Measurements from ENCODE around the gene RPL19. TPM values are rescaled to one million over a fixed set of nuclear protein-coding genes. Genes with fewer than 3 reads are reported as not detected.

The RPL19 gene
- total and polyA plus RNA-seq, 2 experiments from 2014 or later = 806 to 1,924 TPM

GRCh38 chr17:39183720-39184119 lies 16.4 kb upstream of the RPL19 start:
- H3K9me3 ChIP-seq (ENCODE audit: low read depth) = no peaks in the 10 kb centered on the region
- TF ChIP-seq, protein P1, sequence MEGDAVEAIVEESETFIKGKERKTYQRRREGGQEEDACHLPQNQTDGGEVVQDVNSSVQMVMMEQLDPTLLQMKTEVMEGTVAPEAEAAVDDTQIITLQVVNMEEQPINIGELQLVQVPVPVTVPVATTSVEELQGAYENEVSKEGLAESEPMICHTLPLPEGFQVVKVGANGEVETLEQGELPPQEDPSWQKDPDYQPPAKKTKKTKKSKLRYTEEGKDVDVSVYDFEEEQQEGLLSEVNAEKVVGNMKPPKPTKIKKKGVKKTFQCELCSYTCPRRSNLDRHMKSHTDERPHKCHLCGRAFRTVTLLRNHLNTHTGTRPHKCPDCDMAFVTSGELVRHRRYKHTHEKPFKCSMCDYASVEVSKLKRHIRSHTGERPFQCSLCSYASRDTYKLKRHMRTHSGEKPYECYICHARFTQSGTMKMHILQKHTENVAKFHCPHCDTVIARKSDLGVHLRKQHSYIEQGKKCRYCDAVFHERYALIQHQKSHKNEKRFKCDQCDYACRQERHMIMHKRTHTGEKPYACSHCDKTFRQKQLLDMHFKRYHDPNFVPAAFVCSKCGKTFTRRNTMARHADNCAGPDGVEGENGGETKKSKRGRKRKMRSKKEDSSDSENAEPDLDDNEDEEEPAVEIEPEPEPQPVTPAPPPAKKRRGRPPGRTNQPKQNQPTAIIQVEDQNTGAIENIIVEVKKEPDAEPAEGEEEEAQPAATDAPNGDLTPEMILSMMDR (IDR thresholded peaks at IDR 0.05; ENCODE audit: poor library complexity) = no peak
- TF ChIP-seq EZH2 (IDR thresholded peaks at IDR 0.05; ENCODE audit: borderline replicate concordance) = no peak
- H3K36me3 ChIP-seq (replicated peaks; ENCODE audit: insufficient read depth, low read depth) = no peaks in the 10 kb centered on the region
- no peak overlapping the region for H3K4me2 ChIP-seq
- no peaks in the 10 kb centered on the region for H4K20me1 ChIP-seq (ENCODE audit: insufficient read depth, poor library complexity, severe bottlenecking)
- no peaks in the 10 kb centered on the region for H3K79me2 ChIP-seq
- no peak for DNase-seq (ENCODE audit: low spot score)
- WGBS (ENCODE audit: low lambda C conversion rate, missing lambda C conversion rate) = 95% methylated on average over 10 of the region's 10 CpGs
- H3K4me3 ChIP-seq = no peak overlapping the region
- no peaks in the 10 kb centered on the region for H3K9me2 ChIP-seq (replicated peaks; ENCODE audit: insufficient read depth)
- H3K27ac ChIP-seq = no peak overlapping the region
- H3K4me1 ChIP-seq (ENCODE audit: insufficient read depth) = no peaks in the 10 kb centered on the region
- no peak overlapping the region for H2AFZ ChIP-seq
- no peaks in the 10 kb centered on the region for H3K27me3 ChIP-seq

GRCh38 chr17:39186481-39187002 lies 13.5 kb upstream of the RPL19 start:
- no peak overlapping the region for H3K27ac ChIP-seq
- no peaks in the 10 kb centered on the region for H3K9me3 ChIP-seq (ENCODE audit: low read depth)
- H3K36me3 ChIP-seq (replicated peaks; ENCODE audit: insufficient read depth, low read depth) = no peaks in the 10 kb centered on the region

DNA sequence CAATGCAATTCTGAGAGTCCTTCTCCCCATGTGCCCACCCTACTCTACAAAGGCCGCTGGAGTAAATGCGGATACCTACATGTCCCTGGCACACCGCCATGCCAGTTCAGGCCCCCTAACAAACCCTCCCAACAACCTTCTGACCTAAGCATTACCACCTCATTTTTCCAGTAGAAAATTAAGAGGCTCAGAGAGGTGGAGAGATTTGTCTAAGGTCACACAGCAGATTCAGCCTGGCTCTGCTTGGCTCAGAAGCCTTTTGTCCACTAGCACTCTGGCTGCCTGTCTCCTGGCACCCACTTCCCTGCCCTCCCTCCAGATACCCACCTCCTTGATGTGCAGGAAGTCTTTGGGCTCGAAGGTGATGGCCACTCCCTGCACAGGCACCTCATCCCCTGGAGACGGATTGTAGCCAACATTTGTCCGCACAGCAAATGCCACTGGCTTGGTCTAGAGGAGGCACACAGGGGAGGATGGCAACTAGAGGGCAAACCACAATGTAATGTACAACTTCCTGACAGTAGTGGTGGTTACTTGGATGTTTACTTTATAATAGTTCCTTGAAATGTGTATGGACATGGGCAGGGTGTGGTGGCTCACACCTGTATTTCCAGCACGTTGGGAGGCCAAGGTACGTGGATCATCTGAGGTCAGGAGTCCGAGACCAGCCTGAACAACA lies 12.8 kb upstream of the RPL19 start:
- H3K36me3 ChIP-seq (replicated peaks; ENCODE audit: insufficient read depth, low read depth) = no peaks in the 10 kb centered on the region
- no peak overlapping the region for H3K27ac ChIP-seq
- 94% methylated on average over 9 of the region's 9 CpGs for WGBS (ENCODE audit: low lambda C conversion rate, missing lambda C conversion rate)
- no peak overlapping the region for H3K4me2 ChIP-seq
- H3K79me2 ChIP-seq = no peaks in the 10 kb centered on the region
- DNase-seq (ENCODE audit: low spot score) = no peak
- H3K9me2 ChIP-seq (replicated peaks; ENCODE audit: insufficient read depth) = no peaks in the 10 kb centered on the region
- no peaks in the 10 kb centered on the region for H3K9me3 ChIP-seq (ENCODE audit: low read depth)
- TF ChIP-seq EZH2 (IDR thresholded peaks at IDR 0.05; ENCODE audit: borderline replicate concordance) = no peak
- TF ChIP-seq, protein P1 (IDR thresholded peaks at IDR 0.05; ENCODE audit: poor library complexity) = no peak
- no peak for TF ChIP-seq EZH2phosphoT487 (IDR thresholded peaks at IDR 0.05; ENCODE audit: low read depth, severe bottlenecking, unreplicated experiment)
- H3K4me3 ChIP-seq = no peak overlapping the region
- H4K20me1 ChIP-seq (ENCODE audit: insufficient read depth, poor library complexity, severe bottlenecking) = no peaks in the 10 kb centered on the region
- H3K27me3 ChIP-seq = no peaks in the 10 kb centered on the region
- no peak overlapping the region for H2AFZ ChIP-seq
- H3K4me1 ChIP-seq (ENCODE audit: insufficient read depth) = no peaks in the 10 kb centered on the region

More at GRCh38 chr17:39186481-39187002, 13.5 kb upstream of the RPL19 start:
- DNase-seq (ENCODE audit: low spot score) = no peak
- no peaks in the 10 kb centered on the region for H3K27me3 ChIP-seq
- 88% methylated on average over 14 of the region's 15 CpGs for WGBS (ENCODE audit: low lambda C conversion rate, missing lambda C conversion rate)
- H4K20me1 ChIP-seq (ENCODE audit: insufficient read depth, poor library complexity, severe bottlenecking) = no peaks in the 10 kb centered on the region
- H3K9me2 ChIP-seq (replicated peaks; ENCODE audit: insufficient read depth) = no peaks in the 10 kb centered on the region
- no peaks in the 10 kb centered on the region for H3K79me2 ChIP-seq
- TF ChIP-seq EZH2phosphoT487 (IDR thresholded peaks at IDR 0.05; ENCODE audit: low read depth, severe bottlenecking, unreplicated experiment) = no peak
- no peak for TF ChIP-seq EZH2 (IDR thresholded peaks at IDR 0.05; ENCODE audit: borderline replicate concordance)
- TF ChIP-seq, protein P1 (IDR thresholded peaks at IDR 0.05; ENCODE audit: poor library complexity) = no peak
- H3K4me1 ChIP-seq (ENCODE audit: insufficient read depth) = no peaks in the 10 kb centered on the region
- no peak overlapping the region for H3K4me3 ChIP-seq
- no peak overlapping the region for H2AFZ ChIP-seq
- no peak overlapping the region for H3K4me2 ChIP-seq
